Fibroblast of lung (primary cell): ENCODE data around the gene KDM7A.

Source experiments
- EZH2 ChIP-seq: IDR thresholded peaks from 2 replicates; pipeline ENCODE4 v1.5.1; 2012; ENCODE audit warnings: low read length, control low read depth, mild to moderate bottlenecking; ENCODE audit errors: missing control alignments
- TF ChIP-seq, protein P1 (sequence below), 2 donors: IDR thresholded peaks in 1 of 2; conservative IDR thresholded peaks in 1 of 2; 1 replicate in 1 of 2; 2 replicates in 1 of 2; pipeline ENCODE4 v1.5.1; 2011 to 2012; ENCODE audit warnings: low read length in 2 of 2, control low read depth in 1 of 2, inconsistent platforms in 1 of 2, low read depth in 1 of 2, mild to moderate bottlenecking in 1 of 2

DNA sequence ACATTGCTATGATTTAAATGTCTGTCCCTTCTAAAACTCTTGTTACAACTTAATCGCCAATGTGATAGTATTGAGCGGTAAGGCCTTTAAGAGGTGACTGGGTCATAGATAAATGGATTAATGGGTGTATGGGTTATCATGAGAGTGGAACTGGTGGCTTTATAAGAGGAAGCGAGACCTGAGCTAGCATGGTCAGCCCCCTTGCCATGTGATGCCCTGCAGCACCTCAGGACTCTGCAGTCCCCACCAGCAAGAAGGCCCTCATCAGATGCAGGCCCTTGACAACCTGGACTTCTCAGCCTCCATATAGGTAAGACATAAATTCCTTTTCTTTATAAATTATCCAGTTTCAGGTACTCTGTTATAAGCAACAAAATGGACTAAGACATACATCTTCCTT is 129.6 kb downstream of the KDM7A start:
- TF ChIP-seq, protein P1, sequence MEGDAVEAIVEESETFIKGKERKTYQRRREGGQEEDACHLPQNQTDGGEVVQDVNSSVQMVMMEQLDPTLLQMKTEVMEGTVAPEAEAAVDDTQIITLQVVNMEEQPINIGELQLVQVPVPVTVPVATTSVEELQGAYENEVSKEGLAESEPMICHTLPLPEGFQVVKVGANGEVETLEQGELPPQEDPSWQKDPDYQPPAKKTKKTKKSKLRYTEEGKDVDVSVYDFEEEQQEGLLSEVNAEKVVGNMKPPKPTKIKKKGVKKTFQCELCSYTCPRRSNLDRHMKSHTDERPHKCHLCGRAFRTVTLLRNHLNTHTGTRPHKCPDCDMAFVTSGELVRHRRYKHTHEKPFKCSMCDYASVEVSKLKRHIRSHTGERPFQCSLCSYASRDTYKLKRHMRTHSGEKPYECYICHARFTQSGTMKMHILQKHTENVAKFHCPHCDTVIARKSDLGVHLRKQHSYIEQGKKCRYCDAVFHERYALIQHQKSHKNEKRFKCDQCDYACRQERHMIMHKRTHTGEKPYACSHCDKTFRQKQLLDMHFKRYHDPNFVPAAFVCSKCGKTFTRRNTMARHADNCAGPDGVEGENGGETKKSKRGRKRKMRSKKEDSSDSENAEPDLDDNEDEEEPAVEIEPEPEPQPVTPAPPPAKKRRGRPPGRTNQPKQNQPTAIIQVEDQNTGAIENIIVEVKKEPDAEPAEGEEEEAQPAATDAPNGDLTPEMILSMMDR (conservative IDR thresholded peaks at IDR 0.05 in 1 of 2, IDR thresholded peaks at IDR 0.05 in 1 of 2; ENCODE audit: low read depth in 1 of 2, low read length in 2 of 2), result no peak
- no peak for TF ChIP-seq EZH2
